MM.1S (cell line): ENCODE results near the gene PEAK1.

ENCODE experiments used
- CTCF ChIP-seq: fragments of 300-600 bp; sonication (generic); IDR thresholded peaks from 2 replicates; pipeline ENCODE4 v1.5.1; 2016; ENCODE audit warnings: antibody characterized with exemption, low read length, mixed read lengths
- EZH2 ChIP-seq: fragments of 300-600 bp; sonication (generic); optimal IDR thresholded peaks from 2 replicates; pipeline ENCODE3; 2017; ENCODE audit warnings: low read depth, mild to moderate bottlenecking, antibody characterized with exemption, low read length, mixed read lengths
- EZH2phosphoT487 ChIP-seq: fragments of 300-600 bp; sonication (generic); IDR thresholded peaks from 2 replicates; pipeline ENCODE4 v1.6.1; 2018; ENCODE audit warnings: antibody characterized with exemption, low read length

GRCh38 chr15:77291107-77291506 lies 128.8 kb downstream of the PEAK1 start:
- TF ChIP-seq EZH2 (no peak), CTCF (no peak), EZH2phosphoT487 (no peak)
